Measurements from ENCODE around the gene UGT1A7. TPM values are rescaled to one million over a fixed set of nuclear protein-coding genes. Genes with fewer than 3 reads are reported as not detected.

UGT1A7 gene
- total and polyA plus RNA-seq, 9 of the 15 experiments (the other 6 are each of a cell fraction or from before 2014, with no cell fraction given) = not detected

DNA sequence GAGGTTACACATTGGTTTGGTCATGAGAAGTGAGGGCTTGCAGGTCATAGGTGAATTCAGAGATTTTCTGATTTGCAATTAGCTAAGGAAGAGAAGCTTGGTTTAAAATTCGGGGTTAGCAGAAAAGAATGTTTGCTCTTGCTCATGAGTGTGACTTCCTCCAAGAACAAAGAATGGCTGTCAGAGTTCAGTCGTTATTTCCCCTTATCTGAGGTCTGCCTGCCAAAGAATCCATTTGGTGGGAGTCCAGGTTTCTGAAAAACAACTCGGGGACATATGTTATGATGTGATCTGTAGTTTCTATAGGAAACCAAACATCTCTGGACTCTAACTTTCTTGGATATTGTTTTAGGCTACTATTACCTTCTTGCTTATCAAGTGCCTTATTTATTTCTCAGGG, 7.8 kb downstream of the UGT1A7 start:
- H3K79me2 ChIP-seq (ENCODE audit: control insufficient read depth, insufficient read depth, low read length) = no peaks in the 10 kb centered on the region
- H4K20me1 ChIP-seq (replicated peaks; ENCODE audit: control insufficient read depth, insufficient read depth, low read length) = no peaks in the 10 kb centered on the region; the same call in 1 of the 2 replicates
- H3K4me2 ChIP-seq (ENCODE audit: insufficient read depth, low read length) = no peak overlapping the region
- no peak overlapping the region for H3K27ac ChIP-seq (ENCODE audit: extremely low read depth, low read depth, low read length)
- intact Hi-C loops (cut with micrococcal nuclease) (no loop called here), in situ Hi-C loops (cut with MboI) (no loop called here)
- no peaks in the 10 kb centered on the region for H3K9me1 ChIP-seq (ENCODE audit: control insufficient read depth, insufficient read depth, low read length)
- FAIRE-seq (no peak), DNase-seq (ENCODE audit: extremely low read depth in 1 of 4, low spot score in 3 of 4) (no peak), ATAC-seq (no peak)
- H2AFZ ChIP-seq (ENCODE audit: low read depth, low read length) = no peak overlapping the region
- peaks cover 0 to 8% of the 10 kb centered on the region in 2 experiments; a peak in 3 of 5 replicates for H3K27me3 ChIP-seq (ENCODE audit: control insufficient read depth in 2 of 2, insufficient read depth in 2 of 2, low read length in 2 of 2)
- CTCF ChIA-PET (ENCODE audit: low intra/inter-chr PET ratio) = no interaction called here
- POLR2A ChIA-PET = no interaction called here
- H3K9ac ChIP-seq (ENCODE audit: insufficient read depth in 1 of 2, low read depth in 2 of 2, low read length in 2 of 2) = no peak overlapping the region
- no peak overlapping the region for H3K4me3 ChIP-seq
- 3% methylated on average over 3 of the region's 3 CpGs for WGBS (ENCODE audit: insufficient coverage, low coverage, missing lambda C conversion rate)
- no peaks in the 10 kb centered on the region for H3K9me3 ChIP-seq (replicated peaks; ENCODE audit: control insufficient read depth, insufficient read depth, low read depth, low read length)
- TF ChIP-seq NRF1 (conservative IDR thresholded peaks at IDR 0.05 in 1 of 2, IDR thresholded peaks at IDR 0.05 in 1 of 2) (no peak), GABPA (tag; conservative IDR thresholded peaks at IDR 0.05; ENCODE audit: low read depth) (no peak), BCL6 (CRISPR knock-in tag; IDR thresholded peaks at IDR 0.05) (no peak), EP300 (IDR thresholded peaks at IDR 0.05; ENCODE audit: low read length) (no peak), NR1H2 (CRISPR knock-in tag; IDR thresholded peaks at IDR 0.05) (no peak), ZNF354B (CRISPR knock-in tag; IDR thresholded peaks at IDR 0.05) (no peak), ZNF445 (CRISPR knock-in tag; IDR thresholded peaks at IDR 0.05; ENCODE audit: low read depth) (no peak), CHD1 (IDR thresholded peaks at IDR 0.05; ENCODE audit: low read length) (no peak), ZFPM2 (CRISPR knock-in tag; IDR thresholded peaks at IDR 0.05) (no peak), RBM17 (IDR thresholded peaks at IDR 0.05; ENCODE audit: borderline replicate concordance, low read depth, low read length) (no peak), FOXJ2 (tag; IDR thresholded peaks at IDR 0.05) (no peak)
- TF ChIP-seq, protein P1, sequence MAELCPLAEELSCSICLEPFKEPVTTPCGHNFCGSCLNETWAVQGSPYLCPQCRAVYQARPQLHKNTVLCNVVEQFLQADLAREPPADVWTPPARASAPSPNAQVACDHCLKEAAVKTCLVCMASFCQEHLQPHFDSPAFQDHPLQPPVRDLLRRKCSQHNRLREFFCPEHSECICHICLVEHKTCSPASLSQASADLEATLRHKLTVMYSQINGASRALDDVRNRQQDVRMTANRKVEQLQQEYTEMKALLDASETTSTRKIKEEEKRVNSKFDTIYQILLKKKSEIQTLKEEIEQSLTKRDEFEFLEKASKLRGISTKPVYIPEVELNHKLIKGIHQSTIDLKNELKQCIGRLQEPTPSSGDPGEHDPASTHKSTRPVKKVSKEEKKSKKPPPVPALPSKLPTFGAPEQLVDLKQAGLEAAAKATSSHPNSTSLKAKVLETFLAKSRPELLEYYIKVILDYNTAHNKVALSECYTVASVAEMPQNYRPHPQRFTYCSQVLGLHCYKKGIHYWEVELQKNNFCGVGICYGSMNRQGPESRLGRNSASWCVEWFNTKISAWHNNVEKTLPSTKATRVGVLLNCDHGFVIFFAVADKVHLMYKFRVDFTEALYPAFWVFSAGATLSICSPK (IDR thresholded peaks at IDR 0.05; ENCODE audit: borderline replicate concordance) = no peak
- TF ChIP-seq, protein P2, sequence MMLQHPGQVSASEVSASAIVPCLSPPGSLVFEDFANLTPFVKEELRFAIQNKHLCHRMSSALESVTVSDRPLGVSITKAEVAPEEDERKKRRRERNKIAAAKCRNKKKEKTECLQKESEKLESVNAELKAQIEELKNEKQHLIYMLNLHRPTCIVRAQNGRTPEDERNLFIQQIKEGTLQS (IDR thresholded peaks at IDR 0.05) = no peak
- TF ChIP-seq, protein P2 (CRISPR knock-in tag; conservative IDR thresholded peaks at IDR 0.05) = no peak
- TF ChIP-seq, protein P3, sequence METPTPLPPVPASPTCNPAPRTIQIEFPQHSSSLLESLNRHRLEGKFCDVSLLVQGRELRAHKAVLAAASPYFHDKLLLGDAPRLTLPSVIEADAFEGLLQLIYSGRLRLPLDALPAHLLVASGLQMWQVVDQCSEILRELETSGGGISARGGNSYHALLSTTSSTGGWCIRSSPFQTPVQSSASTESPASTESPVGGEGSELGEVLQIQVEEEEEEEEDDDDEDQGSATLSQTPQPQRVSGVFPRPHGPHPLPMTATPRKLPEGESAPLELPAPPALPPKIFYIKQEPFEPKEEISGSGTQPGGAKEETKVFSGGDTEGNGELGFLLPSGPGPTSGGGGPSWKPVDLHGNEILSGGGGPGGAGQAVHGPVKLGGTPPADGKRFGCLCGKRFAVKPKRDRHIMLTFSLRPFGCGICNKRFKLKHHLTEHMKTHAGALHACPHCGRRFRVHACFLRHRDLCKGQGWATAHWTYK (CRISPR knock-in tag; IDR thresholded peaks at IDR 0.05) = no peak
- H3K4me1 ChIP-seq (replicated peaks in 1 of 2; ENCODE audit: control insufficient read depth in 2 of 2, insufficient read depth in 2 of 2, low read length in 2 of 2) = no peaks in the 10 kb centered on the region
- no TSS peak for BruUV-seq (replicated peaks)
- no peaks in the 10 kb centered on the region for H3K36me3 ChIP-seq (ENCODE audit: control insufficient read depth, insufficient read depth, low read length)
